ENCODE measurements around the gene CNGA4.

Gene CNGA4

DNA sequence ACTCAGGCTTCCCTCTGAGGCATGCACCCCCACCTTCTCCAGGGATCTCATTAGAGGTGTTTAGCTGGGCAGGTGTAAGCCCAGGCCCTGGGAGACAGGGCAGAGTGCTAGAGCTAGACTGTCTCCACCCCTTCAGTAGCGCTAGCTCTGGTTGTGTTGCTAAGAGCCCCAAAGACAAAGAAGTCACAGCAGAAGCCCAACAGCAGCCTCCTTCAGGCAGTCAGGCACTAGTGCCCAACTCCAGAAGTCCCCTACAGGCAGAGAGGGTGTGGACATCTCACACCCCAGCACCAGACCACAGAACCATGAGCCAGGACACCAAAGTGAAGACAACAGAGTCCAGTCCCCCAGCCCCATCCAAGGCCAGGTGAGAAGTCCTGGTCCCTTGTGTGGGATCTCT lies at the start of gene CNGA4:
TSS of gene CNGA4 (plus strand) at position 188 of the 400 bp plus-strand sequence. CDS start at position 306, 118 bp downstream.
- TF ChIP-seq, protein P1, sequence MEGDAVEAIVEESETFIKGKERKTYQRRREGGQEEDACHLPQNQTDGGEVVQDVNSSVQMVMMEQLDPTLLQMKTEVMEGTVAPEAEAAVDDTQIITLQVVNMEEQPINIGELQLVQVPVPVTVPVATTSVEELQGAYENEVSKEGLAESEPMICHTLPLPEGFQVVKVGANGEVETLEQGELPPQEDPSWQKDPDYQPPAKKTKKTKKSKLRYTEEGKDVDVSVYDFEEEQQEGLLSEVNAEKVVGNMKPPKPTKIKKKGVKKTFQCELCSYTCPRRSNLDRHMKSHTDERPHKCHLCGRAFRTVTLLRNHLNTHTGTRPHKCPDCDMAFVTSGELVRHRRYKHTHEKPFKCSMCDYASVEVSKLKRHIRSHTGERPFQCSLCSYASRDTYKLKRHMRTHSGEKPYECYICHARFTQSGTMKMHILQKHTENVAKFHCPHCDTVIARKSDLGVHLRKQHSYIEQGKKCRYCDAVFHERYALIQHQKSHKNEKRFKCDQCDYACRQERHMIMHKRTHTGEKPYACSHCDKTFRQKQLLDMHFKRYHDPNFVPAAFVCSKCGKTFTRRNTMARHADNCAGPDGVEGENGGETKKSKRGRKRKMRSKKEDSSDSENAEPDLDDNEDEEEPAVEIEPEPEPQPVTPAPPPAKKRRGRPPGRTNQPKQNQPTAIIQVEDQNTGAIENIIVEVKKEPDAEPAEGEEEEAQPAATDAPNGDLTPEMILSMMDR (conservative IDR thresholded peaks at IDR 0.05; ENCODE audit: low read depth, low read length): no peak
- H3K4me3 ChIP-seq (ENCODE audit: low read depth, low read length): no peak within 1 kb of the TSS
- no peak for DNase-seq (ENCODE audit: low read depth)

DNA sequence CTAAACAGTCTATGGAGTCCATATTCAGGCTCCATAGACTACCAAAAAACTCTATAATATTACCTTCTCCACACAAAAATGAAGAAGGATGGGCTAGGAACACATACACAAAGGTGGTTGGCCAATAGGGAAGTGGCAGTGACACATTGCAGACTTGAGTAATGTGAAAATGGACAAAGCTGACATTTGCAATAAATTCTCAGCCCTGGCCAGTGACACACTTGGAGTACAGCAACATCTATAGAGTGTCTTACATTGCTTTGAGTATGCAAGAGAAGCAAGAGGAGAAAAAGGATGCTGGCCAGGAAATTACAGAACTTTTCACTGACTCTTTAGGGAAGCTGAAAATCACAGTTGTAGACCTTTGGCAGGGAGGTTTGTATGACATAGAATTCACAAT lies 47.1 kb upstream of the CNGA4 start:
- H3K4me3 ChIP-seq (ENCODE audit: low read depth, low read length): no peak overlapping the region
- no peak for DNase-seq (ENCODE audit: low read depth)

GRCh38 chr11:6194065-6194581 lies 44.8 kb upstream of the CNGA4 start:
- DNase-seq (ENCODE audit: low read depth): no peak
- TF ChIP-seq, protein P1 (conservative IDR thresholded peaks at IDR 0.05; ENCODE audit: low read depth, low read length): no peak
- H3K4me3 ChIP-seq (ENCODE audit: low read depth, low read length): no peak overlapping the region

More for the DNA sequence above, 47.1 kb upstream of the CNGA4 start:
- TF ChIP-seq, protein P1 (conservative IDR thresholded peaks at IDR 0.05; ENCODE audit: low read depth, low read length): no peak

DNA sequence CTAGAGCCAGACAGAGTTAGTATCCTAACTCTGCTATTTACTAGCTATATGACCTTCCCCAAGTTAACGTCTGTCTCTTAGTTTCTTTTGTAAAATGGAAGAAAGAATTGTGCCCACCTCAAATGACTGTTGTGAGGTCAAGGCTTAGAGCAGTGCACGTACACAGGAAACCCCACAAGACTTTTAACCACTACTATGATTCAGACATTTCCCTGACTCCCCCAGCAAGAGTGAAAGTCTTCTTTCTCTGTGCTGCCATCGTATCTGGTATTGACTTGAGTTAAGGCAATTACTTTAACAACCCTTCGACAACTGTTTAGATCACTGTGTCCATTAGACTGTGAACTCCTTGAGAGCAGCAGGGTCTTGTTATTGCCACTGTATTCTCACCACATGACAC lies 42.5 kb upstream of the CNGA4 start:
- H3K4me3 ChIP-seq (ENCODE audit: low read depth, low read length): no peak overlapping the region
- DNase-seq (ENCODE audit: low read depth): no peak
- TF ChIP-seq, protein P1 (conservative IDR thresholded peaks at IDR 0.05; ENCODE audit: low read depth, low read length): no peak

DNA sequence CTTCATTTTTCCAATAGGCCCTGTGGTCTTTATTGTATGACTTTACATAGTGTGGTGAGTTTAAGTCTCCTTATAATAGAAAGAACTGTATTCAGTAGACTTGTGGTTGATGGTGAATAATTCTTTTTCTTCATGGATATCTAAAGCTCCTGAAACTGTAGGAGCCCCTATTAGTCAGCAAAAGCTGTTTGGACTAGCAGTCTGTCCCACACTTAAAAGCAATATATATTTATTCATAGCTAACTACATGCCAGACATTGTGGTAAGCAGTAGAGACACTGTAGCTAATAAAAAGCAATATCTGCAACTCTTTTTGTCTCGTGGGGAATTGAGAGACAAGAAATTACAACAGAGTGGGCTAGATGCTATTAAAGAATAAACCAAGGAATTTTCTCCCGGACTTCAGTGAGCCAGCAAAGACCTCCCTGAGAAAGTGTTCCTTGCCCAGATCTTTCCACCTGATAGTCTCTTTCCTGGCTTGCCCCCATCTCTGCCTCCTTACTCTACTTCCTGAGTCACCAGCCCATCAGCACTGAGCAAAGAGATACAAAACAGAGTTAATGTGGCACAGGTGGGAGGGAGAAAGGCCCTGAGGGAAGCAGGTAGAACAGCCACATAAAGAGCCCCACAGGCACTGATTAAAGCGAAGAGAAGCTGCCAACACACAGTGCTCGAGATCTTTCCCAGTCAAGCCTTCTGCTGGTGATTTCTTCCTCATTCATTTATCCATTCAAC lies 41.3 kb upstream of the CNGA4 start:
- DNase-seq (ENCODE audit: low read depth): no peak
- TF ChIP-seq, protein P1 (conservative IDR thresholded peaks at IDR 0.05; ENCODE audit: low read depth, low read length): no peak
- no peak overlapping the region for H3K4me3 ChIP-seq (ENCODE audit: low read depth, low read length)

- DNase-seq (ENCODE audit: low read depth): no peak
- TF ChIP-seq, protein P1 (conservative IDR thresholded peaks at IDR 0.05; ENCODE audit: low read depth, low read length): no peak
- H3K4me3 ChIP-seq (ENCODE audit: low read depth, low read length): no peak within 1 kb of the TSS
Observed at GRCh38 chr11:6199174-6199810, 39.6 kb upstream of the CNGA4 start, which contains the start of gene OR52W1. Gene OR52W1, plus strand, starts transcription at chr11:6199224. Its CDS starts 0 bp downstream, at chr11:6199224.

Data from choroid plexus epithelial cell (primary cell).